ENCODE results near the gene KCNH1. TPM values are rescaled to one million over a fixed set of nuclear protein-coding genes. Genes with fewer than 3 reads are reported as not detected.
"Not testable (repeated sequence)": the region's sequence is repeated elsewhere in the genome, so short reads cannot be mapped to it uniquely, and the experiment has no call there.

Gene KCNH1
- total RNA-seq, 1 donor from 2014 or later, result not detected

DNA sequence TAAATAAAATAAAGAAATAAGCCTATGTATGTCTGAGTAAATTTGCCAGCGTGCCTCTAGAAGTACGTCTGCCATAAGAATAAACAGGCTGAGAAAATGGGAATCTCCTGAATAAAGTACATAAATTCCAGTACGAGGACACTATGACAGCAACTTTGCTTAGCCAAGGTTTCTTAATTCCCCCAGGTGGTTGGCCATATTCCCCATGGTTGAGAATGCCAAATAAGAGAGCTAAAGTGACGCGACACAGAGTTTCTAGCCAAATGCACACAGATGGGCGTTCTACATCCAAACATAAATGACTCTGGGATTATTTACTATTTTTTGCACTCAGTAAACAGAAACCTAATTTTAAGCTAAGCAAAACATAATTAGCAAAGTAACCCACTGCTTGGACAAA lies 19.5 kb downstream of the KCNH1 start:
- ATAC-seq (ENCODE audit: poor library complexity) (no peak), DNase-seq (no peak)
- intact Hi-C loops (cut with DNase I), result no loop called here

DNA sequence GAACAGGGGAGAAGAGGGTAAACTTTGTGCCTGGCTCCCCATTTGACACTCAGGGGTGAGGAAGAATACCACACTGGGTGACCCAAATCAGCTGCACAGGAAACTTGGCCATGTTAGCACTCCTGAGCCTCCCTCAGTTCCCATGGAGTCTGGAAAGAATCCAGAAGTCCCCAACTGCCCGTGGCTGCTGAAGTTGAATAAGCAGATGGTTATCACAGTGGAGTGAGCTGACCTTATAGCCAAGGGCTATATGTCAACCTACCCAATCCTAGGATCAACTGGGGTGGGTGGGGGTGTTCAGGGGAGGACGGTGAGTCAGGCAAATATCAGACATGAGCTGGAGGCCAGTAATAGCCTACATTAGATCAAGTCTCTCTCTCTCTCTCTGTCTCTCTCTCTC lies 20.4 kb downstream of the KCNH1 start:
- ATAC-seq (ENCODE audit: poor library complexity) (no peak), DNase-seq (no peak)
- intact Hi-C loops (cut with DNase I), result no loop called here

DNA sequence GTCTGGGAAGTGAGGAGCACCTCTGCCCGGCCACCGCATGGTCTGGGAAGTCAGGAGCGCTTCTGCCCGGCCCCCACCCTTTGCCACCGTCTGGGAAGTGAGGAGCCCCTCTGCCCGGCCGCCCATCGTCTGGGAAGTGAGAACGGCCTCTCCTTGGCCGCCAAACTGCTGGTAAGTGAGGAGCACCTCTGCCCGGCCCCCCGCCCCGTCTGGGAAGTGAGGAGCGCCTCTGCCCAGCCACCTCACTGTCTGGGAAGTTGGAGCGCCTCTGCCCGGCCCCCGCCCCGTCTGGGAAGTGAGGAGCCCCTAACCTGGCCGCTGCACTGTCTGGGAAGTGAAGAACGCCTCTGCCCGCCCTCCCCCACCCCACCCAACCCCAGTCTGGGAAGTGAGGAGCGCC lies 22.6 kb downstream of the KCNH1 start:
- DNase-seq, result no peak
- no peak for ATAC-seq (ENCODE audit: poor library complexity)
- intact Hi-C loops (cut with DNase I), result no loop called here

DNA sequence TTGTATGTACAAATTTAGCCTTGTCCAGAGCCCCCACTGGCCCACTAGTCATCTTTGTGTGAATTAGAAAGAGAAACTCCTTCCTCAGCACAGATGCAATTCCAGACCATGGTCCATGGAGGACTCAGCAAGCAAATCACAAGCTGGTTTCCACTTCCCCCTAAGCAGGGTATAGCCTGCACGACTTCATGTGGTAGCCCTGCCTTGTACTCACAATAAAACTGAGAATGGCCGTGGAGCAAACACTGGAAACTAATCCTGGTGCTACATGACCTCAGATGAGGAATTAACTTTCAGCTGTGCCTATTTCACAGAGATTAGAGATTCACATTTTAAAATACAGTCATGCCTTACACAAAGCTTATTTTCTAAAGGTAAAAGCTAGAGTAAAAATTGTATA lies 32.5 kb downstream of the KCNH1 start:
- DNase-seq, result no peak
- ATAC-seq (ENCODE audit: poor library complexity), result no peak
- intact Hi-C loops (cut with DNase I), result no loop called here

DNA sequence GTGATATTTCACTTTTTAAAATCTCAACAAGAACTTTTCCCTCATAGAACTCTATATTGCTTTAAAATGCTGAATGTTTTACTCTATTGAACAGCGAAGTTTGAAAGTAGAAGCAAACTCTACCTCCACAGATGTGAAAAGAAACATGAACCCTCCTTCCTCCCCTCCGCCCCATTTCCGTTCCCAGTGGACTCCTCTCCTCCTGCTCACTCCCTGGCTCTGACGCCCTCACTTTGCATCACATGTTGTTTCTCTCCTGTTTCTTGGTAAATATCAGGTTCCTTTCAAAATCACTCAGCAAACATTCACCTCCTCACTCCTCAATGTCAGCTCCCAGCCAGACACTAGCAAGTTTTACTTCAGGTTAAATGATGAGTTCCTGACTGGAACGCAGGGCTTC lies 34.6 kb downstream of the KCNH1 start:
- intact Hi-C loops (cut with DNase I), result no loop called here
- ATAC-seq (ENCODE audit: poor library complexity) (no peak), DNase-seq (no peak)

DNA sequence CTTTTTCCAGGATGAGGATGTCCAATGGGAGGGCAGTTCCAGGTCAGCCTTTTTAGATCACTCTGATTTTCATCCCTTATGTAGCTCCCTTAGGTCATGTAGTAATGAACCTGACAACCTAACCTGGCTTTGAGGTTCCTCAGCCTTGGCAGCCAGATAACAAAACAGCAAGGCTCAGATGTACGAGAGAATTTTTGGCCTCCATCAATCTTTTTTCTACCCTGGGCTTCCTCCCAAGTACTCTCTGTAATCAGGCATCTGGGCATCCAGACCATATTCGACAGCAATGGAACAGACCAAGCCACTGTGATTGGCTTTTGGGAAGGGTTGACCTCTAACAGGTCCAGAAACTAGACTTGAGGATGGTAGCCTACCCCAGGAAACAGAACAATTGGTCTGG lies 38.6 kb downstream of the KCNH1 start:
- DNase-seq (no peak), ATAC-seq (ENCODE audit: poor library complexity) (no peak)
- intact Hi-C loops (cut with DNase I), result no loop called here

DNA sequence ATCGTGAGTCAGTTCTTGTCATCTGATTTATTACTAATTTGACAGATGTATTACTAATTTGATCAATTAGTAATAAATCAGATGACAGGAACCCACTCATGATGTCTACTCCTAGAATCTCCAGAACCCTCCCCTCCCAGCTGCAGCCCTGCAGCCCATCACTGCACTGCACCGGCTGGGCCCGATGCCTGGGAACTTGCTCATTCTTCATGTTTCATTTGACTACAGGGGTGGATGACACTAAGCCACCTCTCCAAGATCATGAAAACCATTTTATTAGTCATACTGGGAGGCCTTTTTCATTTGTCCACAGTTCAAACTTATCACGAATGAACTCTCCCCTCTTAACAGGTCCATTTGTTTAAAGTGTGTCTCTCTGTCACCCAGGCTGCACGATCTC lies 41.0 kb downstream of the KCNH1 start:
- ATAC-seq (ENCODE audit: poor library complexity), result no peak
- intact Hi-C loops (cut with DNase I), result no loop called here
- no peak for DNase-seq

DNA sequence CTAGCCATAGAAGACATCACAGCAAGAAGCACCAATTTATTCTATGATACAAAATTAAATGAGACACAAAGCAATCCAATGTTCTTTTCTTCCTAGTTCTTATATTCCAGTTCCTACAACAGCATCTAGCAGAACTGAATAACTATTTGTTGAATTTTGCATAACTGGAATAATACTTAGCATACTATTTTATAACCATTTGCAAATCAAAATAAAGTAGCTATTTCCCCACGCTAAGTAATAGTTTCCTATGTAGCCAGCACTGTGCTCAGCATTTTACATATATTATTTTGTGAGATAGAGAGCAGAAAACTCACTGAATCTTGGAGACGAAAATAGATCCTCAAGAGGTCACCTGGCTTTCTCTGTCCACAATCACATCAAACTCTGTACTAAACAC lies 42.1 kb downstream of the KCNH1 start:
- intact Hi-C loops (cut with DNase I), result no loop called here
- ATAC-seq (ENCODE audit: poor library complexity), result no peak
- no peak for DNase-seq

DNA sequence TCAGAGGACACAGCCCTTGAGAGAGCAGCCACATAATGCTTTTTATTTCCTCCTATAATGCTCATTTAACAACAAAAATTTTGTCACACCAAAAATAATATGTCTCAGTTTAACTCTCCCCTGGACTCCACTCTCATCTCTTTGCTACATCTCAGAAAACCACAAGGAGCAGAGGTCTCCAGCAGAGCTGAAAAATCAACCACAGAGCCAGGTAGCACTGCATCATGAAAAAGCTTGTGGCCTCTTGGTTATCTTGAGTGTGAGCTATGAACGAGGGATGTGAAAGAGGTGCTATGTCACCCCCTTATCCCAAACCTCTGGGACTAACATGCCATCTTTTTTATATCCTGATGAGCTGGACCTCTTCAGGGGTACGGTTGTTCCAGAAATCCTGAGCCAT lies 44.4 kb downstream of the KCNH1 start:
- intact Hi-C loops (cut with DNase I), result no loop called here
- ATAC-seq (ENCODE audit: poor library complexity), result no peak
- no peak for DNase-seq

DNA sequence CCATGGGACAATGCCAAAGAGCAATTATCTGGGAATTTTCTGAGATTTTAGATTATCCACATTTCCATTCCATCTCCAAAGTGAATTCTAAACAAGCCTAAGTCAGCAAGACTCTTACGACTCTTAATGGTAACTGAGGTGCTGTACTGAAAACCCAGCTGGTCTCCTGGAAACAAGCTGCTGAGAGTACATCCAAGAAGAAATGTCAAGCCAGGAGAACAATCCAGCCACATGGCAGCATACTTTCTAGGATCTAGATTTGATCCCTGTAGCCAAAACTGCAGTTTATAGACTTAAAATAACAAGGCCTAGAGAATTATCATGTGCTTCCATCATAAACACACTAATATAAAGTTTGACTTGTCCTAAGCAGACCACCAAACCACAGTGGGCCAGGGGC lies 45.8 kb downstream of the KCNH1 start:
- ATAC-seq (ENCODE audit: poor library complexity), result no peak
- DNase-seq, result no peak
- intact Hi-C loops (cut with DNase I), result no loop called here

DNA sequence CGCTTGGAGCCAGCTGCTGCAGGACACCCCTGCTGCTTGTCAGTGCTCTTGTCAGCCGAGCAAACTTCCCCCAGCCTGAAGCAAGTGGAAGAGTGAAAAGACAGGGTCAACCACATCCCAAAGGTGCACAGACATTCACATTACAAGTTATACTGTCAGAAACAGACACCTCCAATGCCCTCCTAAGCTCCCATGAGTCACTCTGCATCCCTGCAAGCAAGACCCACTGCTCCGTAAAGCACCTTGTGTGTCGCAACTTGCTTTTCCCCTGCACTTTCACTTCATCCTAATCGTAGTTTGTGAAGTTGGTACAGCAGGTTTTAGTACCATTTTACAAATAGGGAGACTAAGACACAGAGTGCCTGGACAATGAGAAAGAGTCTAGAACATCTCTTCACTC lies 51.1 kb downstream of the KCNH1 start:
- intact Hi-C loops (cut with DNase I), result no loop called here
- ATAC-seq (ENCODE audit: poor library complexity) (no peak), DNase-seq (no peak)

DNA sequence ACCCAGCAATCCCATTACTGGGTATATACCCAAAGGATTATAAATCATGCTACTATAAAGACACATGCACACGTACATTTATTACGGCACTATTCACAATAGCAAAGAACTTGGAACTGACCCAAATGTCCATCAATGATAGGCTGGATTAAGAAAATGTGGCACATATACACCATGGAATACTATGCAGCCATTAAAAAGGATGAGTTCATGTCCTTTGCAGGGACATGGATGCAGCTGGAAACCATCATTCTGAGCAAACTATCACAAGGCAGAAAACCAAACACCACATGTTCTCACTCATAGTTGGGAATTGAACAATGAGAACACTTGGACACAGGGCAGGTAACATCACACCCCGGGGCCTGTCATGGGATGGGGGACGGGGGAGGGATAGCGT lies 52.5 kb downstream of the KCNH1 start:
- intact Hi-C loops (cut with DNase I); ATAC-seq (ENCODE audit: poor library complexity); DNase-seq: not testable (repeated sequence)

DNA sequence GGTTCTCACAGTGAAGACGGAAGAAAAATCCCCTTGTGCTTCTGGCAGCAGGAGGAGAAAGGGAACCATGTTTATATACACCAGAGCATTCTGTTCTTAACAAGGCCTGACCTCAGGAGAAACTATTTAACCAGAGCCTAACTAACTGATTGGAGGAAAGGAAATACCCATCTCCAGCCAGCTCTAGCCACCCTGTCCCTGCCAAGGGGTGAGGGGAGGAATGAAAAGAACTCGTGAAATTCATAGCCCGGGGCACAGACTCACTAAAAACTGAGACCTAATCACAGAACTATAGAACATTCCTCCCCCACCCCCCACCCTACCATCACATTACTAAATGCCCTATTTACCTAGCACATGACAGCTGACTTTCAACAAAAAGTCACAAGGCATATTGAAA lies 65.0 kb downstream of the KCNH1 start:
- intact Hi-C loops (cut with DNase I), result no loop called here
- no peak for ATAC-seq (ENCODE audit: poor library complexity)
- no peak for DNase-seq

DNA sequence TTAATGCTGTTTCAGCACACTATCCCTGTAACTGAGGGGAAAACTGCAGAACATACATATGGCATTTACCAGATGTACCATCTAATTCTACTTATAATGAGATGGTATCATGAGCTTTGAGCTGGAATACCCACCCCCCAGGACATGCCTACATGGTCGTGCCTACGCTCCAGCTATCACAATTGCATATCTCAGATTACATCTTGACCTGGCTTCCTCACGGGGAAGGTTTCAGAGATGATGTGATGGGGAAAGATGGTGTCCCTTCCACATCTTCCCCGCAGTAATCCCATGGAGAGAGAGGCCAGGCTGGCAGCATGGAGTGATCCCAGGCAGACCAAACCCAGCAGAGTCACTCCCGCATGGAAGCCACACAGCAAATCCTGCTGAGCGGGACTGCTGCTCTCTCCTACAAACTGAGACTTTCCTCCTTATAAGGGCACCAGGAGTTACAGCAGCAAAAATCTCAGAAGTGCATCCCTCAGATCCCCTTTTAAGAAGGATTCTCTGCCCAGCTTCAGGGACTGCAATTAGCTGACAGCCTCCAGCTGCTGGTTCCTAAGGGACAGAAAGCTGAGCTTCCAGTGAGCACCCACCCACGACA lies 67.1 kb downstream of the KCNH1 start:
- intact Hi-C loops (cut with DNase I), result no loop called here
- no peak for DNase-seq

DNA sequence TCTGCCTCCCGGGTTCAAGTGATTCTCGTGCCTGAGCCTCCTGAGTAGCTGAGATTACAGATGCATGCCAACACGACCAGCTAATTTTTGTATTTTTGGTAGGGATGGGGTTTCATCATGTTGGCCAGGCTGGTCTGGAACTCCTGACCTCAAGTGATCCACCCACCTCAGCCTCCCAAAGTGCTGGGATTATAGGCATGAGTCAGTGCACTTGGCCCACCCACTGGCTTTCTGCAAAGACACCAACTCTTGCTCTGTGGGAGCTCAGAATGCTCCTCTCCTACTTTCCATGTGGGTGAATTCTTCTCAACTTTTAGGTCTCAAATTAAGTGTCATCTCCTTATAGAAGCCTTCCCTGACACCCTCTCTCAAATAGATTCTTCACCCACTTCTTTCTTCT lies 92.1 kb downstream of the KCNH1 start:
- ATAC-seq (ENCODE audit: poor library complexity); intact Hi-C loops (cut with DNase I); DNase-seq: not testable (repeated sequence)

More for the DNA sequence above, 67.1 kb downstream of the KCNH1 start:
- no peak for ATAC-seq (ENCODE audit: poor library complexity)

DNA sequence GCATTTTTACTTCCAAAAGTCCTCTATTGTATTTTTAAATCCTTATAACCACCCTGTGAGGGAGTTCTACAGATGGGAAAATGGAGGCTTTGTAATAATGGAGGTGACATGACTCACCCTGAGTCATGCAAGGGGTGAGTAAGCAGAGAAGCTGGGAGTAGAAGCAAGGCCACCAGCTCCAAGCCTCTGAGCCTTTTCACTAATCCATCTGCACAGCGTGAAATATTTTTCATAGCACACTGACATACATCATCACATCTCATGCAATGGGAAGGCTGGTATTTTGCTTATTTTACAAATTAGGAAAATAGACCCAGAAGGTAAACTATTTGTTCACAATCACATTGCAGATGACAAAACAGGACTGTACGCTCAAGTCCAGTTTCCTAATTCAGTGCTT lies 96.9 kb downstream of the KCNH1 start:
- ATAC-seq (ENCODE audit: poor library complexity), result no peak
- intact Hi-C loops (cut with DNase I), result no loop called here

DNA sequence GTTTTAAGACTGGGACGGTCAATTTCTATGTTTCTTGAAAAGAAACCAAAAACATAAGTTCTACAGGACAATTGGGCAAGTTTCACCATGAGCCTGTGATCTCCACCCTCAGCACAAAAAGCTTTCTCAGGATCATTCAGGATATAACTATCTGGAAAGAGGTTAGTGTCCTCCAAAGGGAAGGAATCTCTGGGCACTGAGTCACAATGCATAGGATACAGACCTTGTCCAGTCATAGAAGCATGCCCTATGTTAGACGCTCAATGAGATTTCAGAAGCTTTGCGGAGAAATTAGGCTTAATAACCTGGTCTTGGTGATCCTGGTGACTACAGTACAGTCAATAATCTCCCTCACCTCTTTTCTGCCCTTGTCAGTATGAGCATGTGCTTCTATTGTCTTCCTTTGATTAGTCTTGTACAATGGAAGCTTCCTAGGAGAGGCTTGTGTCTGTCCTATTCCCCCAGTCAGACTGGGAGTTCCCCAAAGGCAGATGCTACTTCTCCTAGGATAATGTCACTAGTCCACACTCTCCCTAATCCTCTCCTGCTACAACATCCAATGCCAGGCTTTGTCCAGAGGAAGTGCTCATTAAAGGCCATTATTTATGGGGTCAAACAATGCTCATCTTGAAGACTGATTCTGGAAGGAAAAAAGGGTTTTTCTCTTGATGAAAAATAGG lies 97.4 kb downstream of the KCNH1 start:
- no peak for DNase-seq
- intact Hi-C loops (cut with DNase I), result no loop called here
- no peak for ATAC-seq (ENCODE audit: poor library complexity)

More for the DNA sequence above, 96.9 kb downstream of the KCNH1 start:
- DNase-seq, result no peak

DNA sequence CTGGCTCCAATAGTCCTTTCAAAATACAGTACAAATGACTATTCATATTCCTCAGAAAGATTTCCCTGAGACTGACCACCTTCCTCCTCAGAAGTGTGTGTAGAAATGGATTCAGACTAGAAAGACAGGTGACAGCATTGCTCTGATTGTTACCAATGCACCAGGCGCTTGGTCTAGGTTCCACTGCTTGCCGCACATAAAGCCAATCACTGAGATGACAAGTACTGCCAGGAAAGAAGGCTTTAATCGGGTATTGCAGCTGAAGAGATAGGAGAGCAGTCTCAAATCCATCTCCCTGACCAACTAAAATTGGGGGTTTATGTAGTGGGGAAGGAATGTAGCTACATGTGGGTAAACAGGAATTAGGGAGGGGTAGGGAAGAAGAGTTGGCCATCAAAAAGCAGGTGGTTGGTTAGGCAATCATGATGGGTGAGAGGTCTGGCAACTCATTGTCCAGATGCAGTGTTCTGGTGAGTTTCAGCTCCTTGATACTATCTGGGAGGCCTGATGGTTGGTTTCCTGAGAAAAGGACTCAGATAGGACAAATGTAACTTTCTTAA lies 98.0 kb downstream of the KCNH1 start:
- ATAC-seq (ENCODE audit: poor library complexity) (no peak), DNase-seq (no peak)
- intact Hi-C loops (cut with DNase I), result no loop called here

DNA sequence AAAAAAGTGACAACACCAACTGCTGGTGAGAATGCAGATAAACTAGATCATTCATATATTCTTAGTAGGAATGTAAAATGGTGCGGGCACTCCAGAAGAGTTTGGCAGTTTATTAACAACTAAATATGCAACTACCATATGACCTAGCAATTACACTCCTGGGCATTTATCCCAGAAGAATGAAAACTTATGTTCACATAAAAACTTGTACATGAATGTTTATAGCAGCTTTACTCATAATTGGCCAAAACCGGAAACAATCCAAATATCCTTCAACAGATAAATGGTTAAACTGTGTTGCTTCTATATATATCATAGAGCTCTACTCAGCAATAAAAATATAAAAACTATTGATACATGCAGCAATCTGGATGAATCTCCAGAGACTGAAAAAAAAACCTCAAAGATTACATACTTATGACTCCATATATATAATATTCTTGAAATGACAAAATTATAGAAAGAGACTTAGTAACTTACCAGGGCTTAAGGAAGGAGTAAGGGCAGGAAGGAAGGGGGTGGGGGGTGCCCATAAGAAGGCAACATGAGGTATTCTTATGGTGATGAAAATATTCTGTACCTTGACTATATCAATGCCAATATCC lies 99.9 kb downstream of the KCNH1 start:
- intact Hi-C loops (cut with DNase I), result no loop called here
- ATAC-seq (ENCODE audit: poor library complexity) (no peak), DNase-seq (no peak)

DNA sequence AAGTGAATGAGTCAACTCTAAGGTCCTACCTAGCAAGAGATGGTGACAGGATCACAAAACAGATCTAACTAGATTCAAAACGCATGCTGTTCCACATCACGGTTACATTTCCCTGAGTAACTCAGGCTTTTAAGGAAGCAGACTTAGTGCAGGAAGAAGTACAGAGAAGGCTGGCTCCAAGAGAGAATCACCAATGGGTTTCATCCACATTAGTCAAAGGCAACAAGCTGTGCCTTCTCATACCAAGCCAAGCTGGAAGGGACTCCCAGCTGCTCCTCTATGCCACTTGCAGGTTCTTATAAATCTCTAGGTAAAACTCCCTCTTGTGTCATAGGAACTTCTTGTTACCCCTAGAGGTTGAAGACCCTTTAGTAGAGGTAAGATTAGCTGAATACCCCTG lies 109.0 kb downstream of the KCNH1 start:
- ATAC-seq (ENCODE audit: poor library complexity), result no peak
- DNase-seq, result no peak
- intact Hi-C loops (cut with DNase I), result no loop called here

All from Right ventricle myocardium superior (tissue), 1 donor.